SK-N-SH (cell line): ENCODE measurements around the gene RBM48. TPM values are rescaled to one million over a fixed set of nuclear protein-coding genes. Genes with fewer than 3 reads are reported as not detected.
"Not testable (repeated sequence)": the region's sequence is repeated elsewhere in the genome, so short reads cannot be mapped to it uniquely, and the experiment has no call there.

Experiments used
- CTCF ChIA-PET: fragments of 300-600, 350-600 bp; formaldehyde crosslinking; extraction: SDS; loops from one replicate; lab custom pipeline; 2021; lab: Yijun Ruan, JAX
- POLR2A ChIA-PET: fragments of 350-600 bp; sonication (Branson Sonifier 250); formaldehyde crosslinking; extraction: SDS; loops from one replicate; lab custom pipeline; 2020; ENCODE audit warnings: antibody characterized with exemption, inconsistent platforms; lab: Yijun Ruan, JAX
- DNase-seq: peaks from one replicate; pipeline ENCODE4 v3.0.0; 2012
- H2AFZ ChIP-seq: fragments of 200-600 bp; sonication (generic); 2 replicates; pipeline ENCODE4 v1.8.1; 2016; ENCODE audit warnings: antibody characterized with exemption, mild to moderate bottlenecking, low read depth
- H3F3A ChIP-seq: fragments of 200-600 bp; sonication (generic); replicated peaks from 2 replicates; pipeline ENCODE3; 2016; ENCODE audit warnings: antibody characterized with exemption, mild to moderate bottlenecking; ENCODE audit not compliant: insufficient read depth
- H3K27ac ChIP-seq, 2 experiments: fragments of 200-500 bp in 1 of 2; fragments of 200-600 bp in 1 of 2; sonication (Bioruptor generic) in 1 of 2; sonication (generic), shearing (Covaris generic) in 1 of 2; 2 replicates each; pipeline versions ENCODE4 v1.5.1 to v1.6.1; 2014 to 2016; ENCODE audit warnings: low read depth in 2 of 2, inconsistent platforms in 1 of 2, low read length in 1 of 2, mild to moderate bottlenecking in 1 of 2, mixed read lengths in 1 of 2
- H3K27me3 ChIP-seq: fragments of 200-600 bp; sonication (generic), shearing (Covaris generic); 2 replicates; pipeline ENCODE4 v1.6.1; 2016; ENCODE audit warnings: mixed run types; ENCODE audit not compliant: insufficient read depth
- H3K36me3 ChIP-seq, 2 experiments: fragments of 200-500 bp in 1 of 2; fragments of 200-600 bp in 1 of 2; sonication (Bioruptor generic) in 1 of 2; sonication (generic) in 1 of 2; replicated peaks in 1 of 2; 2 replicates each; pipeline versions ENCODE3 to v1.5.1; 2014 to 2016; ENCODE audit warnings: low read length in 1 of 2, mild to moderate bottlenecking in 1 of 2; ENCODE audit not compliant: insufficient read depth in 2 of 2, control insufficient read depth in 1 of 2
- H3K4me1 ChIP-seq, 2 experiments: fragments of 200-500 bp in 1 of 2; fragments of 200-600 bp in 1 of 2; sonication (Bioruptor generic) in 1 of 2; sonication (generic), shearing (Covaris generic) in 1 of 2; 2 replicates each; pipeline versions ENCODE4 v1.5.1 to v1.6.1; 2014 to 2016; ENCODE audit warnings: low read depth in 1 of 2, low read length in 1 of 2, mixed run types in 1 of 2; ENCODE audit not compliant: insufficient read depth in 2 of 2, control insufficient read depth in 1 of 2
- H3K4me2 ChIP-seq: fragments of 200-600 bp; sonication (generic), shearing (Covaris generic); 2 replicates; pipeline ENCODE4 v1.6.1; 2017; ENCODE audit warnings: mixed run types
- H3K4me3 ChIP-seq, 2 experiments: fragments of 200-500 bp in 1 of 2; fragments of 200-600 bp in 1 of 2; sonication (Bioruptor generic) in 1 of 2; sonication (generic), shearing (Covaris generic) in 1 of 2; 2 replicates each; pipeline versions ENCODE4 v1.5.1 to v1.8.1; 2014 to 2016; ENCODE audit warnings: low read depth in 2 of 2, inconsistent platforms in 1 of 2, low read length in 1 of 2, mild to moderate bottlenecking in 1 of 2, mixed read lengths in 1 of 2, moderate library complexity in 1 of 2
- H3K79me2 ChIP-seq: fragments of 200-600 bp; sonication (generic); 2 replicates; pipeline ENCODE4 v1.8.1; 2017; ENCODE audit warnings: mild to moderate bottlenecking; ENCODE audit not compliant: insufficient read depth
- H3K9ac ChIP-seq: fragments of 200-600 bp; sonication (generic); 2 replicates; pipeline ENCODE4 v1.6.1; 2017; ENCODE audit warnings: mixed run types
- H3K9me2 ChIP-seq: fragments of 200-600 bp; sonication (generic); 2 replicates; pipeline ENCODE4 v1.6.1; 2017; ENCODE audit warnings: mixed run types
- H3K9me3 ChIP-seq: fragments of 200-600 bp; sonication (generic); 2 replicates; pipeline ENCODE4 v1.6.1; 2017; ENCODE audit warnings: mixed run types, mild to moderate bottlenecking, moderate library complexity
- H4K20me1 ChIP-seq: fragments of 200-600 bp; sonication (generic); 2 replicates; pipeline ENCODE4 v1.6.1; 2017; ENCODE audit warnings: mild to moderate bottlenecking, mixed run types; ENCODE audit not compliant: insufficient read depth
- EZH2phosphoT487 ChIP-seq: fragments of 200-600 bp; sonication (generic); IDR thresholded peaks from 2 replicates; pipeline ENCODE4 v1.6.1; 2017; ENCODE audit warnings: low read depth, mixed run types, mild to moderate bottlenecking, antibody characterized with exemption, moderate library complexity, borderline replicate concordance
- FOSL2 ChIP-seq: IDR thresholded peaks from 2 replicates; pipeline ENCODE4 v1.4.0; 2012; ENCODE audit warnings: low read depth, mild to moderate bottlenecking, moderate library complexity, borderline replicate concordance
- GATA2 ChIP-seq: sonication (generic); formaldehyde crosslinking; IDR thresholded peaks from 2 replicates; pipeline ENCODE4 v1.5.0; 2020; ENCODE audit warnings: mild to moderate bottlenecking, missing genetic modification reagents
- NFIC ChIP-seq: IDR thresholded peaks from 2 replicates; pipeline ENCODE4 v1.4.0; 2012; ENCODE audit warnings: borderline replicate concordance
- PBX3 ChIP-seq: IDR thresholded peaks from 2 replicates; pipeline ENCODE4; 2012
- POLR2AphosphoS5 ChIP-seq: IDR thresholded peaks from 2 replicates; pipeline ENCODE4 v1.6.1; 2012; ENCODE audit warnings: low read depth, low read length
- RAD21 ChIP-seq: IDR thresholded peaks from 2 replicates; pipeline ENCODE4 v1.6.1; 2012; ENCODE audit warnings: mild to moderate bottlenecking, low read length
- REST ChIP-seq: IDR thresholded peaks from 2 replicates; pipeline ENCODE4 v1.6.1; 2012; ENCODE audit warnings: mild to moderate bottlenecking, low read depth, low read length, moderate library complexity
- RFX5 ChIP-seq: IDR thresholded peaks from 2 replicates; pipeline ENCODE4 v1.6.1; 2012; ENCODE audit warnings: mild to moderate bottlenecking, improper control_type of control experiment, low read length
- RXRA ChIP-seq: IDR thresholded peaks from 2 replicates; pipeline ENCODE4 v1.4.0; 2012; ENCODE audit warnings: low read depth, mild to moderate bottlenecking, borderline replicate concordance
- SIN3A ChIP-seq: IDR thresholded peaks from 2 replicates; pipeline ENCODE4 v1.6.1; 2012; ENCODE audit warnings: low read depth, mild to moderate bottlenecking, low read length, moderate library complexity, borderline replicate concordance
- TAF1 ChIP-seq: IDR thresholded peaks from 2 replicates; pipeline ENCODE4 v1.6.1; 2012; ENCODE audit warnings: low read depth, mild to moderate bottlenecking, low read length, moderate library complexity, borderline replicate concordance
- TEAD4 ChIP-seq: IDR thresholded peaks from 2 replicates; pipeline ENCODE4 v1.4.0; 2012; ENCODE audit warnings: mild to moderate bottlenecking, borderline replicate concordance; ENCODE audit not compliant: insufficient read depth
- YY1 ChIP-seq: IDR thresholded peaks from 2 replicates; pipeline ENCODE4 v1.4.0; 2012; ENCODE audit warnings: low read depth, mild to moderate bottlenecking
- WGBS: methylation state at CpG from one replicate; pipeline ENCODE4 v1.1.6; 2017; ENCODE audit warnings: low lambda C conversion rate; 5-methylcytosine and 5-hydroxymethylcytosine counted together
- polyA plus RNA-seq, 3 experiments: library from polyadenylated mRNA; depleted of rRNA; stranded (reverse); fragments of >200 nt; gene quantifications; 2 replicates each; pipeline ENCODE4 v1.2.3, GENCODE V29; 2012
- TF ChIP-seq, protein P1 (sequence below): fragments of 200-600 bp; sonication (generic); IDR thresholded peaks from 2 replicates; pipeline ENCODE4 v1.6.1; 2017; ENCODE audit warnings: antibody characterized with exemption, mild to moderate bottlenecking, moderate library complexity

Gene RBM48
- polyA plus RNA-seq, 1 of the 3 experiments (the other 2 are of a cell fraction) = 4.7 TPM

GRCh38 chr7:92534572-92534971 is 6.0 kb downstream of the RBM48 start:
- POLR2A ChIA-PET = no interaction called here
- peaks cover under 1 to 8% of the 10 kb centered on the region in 2 experiments; a peak in 3 of 4 replicates for H3K4me1 ChIP-seq
- H3K4me3 ChIP-seq = no peak overlapping the region
- no peak overlapping the region for H2AFZ ChIP-seq
- 81% methylated on average over 9 of the region's 9 CpGs for WGBS
- H3F3A ChIP-seq = no peaks in the 10 kb centered on the region
- DNase-seq = no peak
- no peaks in the 10 kb centered on the region for H4K20me1 ChIP-seq
- H3K9me2 ChIP-seq = no peaks in the 10 kb centered on the region
- CTCF ChIA-PET = no interaction called here
- H3K79me2 ChIP-seq = peaks cover 26% of the 10 kb centered on the region
- H3K36me3 ChIP-seq = peaks cover 81 to 85% of the 10 kb centered on the region in 2 experiments
- TF ChIP-seq PBX3 (no peak), GATA2 (no peak), NFIC (no peak), TAF1 (no peak), YY1 (no peak), RXRA (no peak), EZH2phosphoT487 (no peak), SIN3A (no peak), FOSL2 (no peak), POLR2AphosphoS5 (no peak), REST (no peak), RFX5 (no peak), TEAD4 (no peak), RAD21 (no peak)
- TF ChIP-seq, protein P1, sequence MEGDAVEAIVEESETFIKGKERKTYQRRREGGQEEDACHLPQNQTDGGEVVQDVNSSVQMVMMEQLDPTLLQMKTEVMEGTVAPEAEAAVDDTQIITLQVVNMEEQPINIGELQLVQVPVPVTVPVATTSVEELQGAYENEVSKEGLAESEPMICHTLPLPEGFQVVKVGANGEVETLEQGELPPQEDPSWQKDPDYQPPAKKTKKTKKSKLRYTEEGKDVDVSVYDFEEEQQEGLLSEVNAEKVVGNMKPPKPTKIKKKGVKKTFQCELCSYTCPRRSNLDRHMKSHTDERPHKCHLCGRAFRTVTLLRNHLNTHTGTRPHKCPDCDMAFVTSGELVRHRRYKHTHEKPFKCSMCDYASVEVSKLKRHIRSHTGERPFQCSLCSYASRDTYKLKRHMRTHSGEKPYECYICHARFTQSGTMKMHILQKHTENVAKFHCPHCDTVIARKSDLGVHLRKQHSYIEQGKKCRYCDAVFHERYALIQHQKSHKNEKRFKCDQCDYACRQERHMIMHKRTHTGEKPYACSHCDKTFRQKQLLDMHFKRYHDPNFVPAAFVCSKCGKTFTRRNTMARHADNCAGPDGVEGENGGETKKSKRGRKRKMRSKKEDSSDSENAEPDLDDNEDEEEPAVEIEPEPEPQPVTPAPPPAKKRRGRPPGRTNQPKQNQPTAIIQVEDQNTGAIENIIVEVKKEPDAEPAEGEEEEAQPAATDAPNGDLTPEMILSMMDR = no peak
- no peak overlapping the region for H3K9ac ChIP-seq
- H3K4me2 ChIP-seq = no peak overlapping the region
- no peaks in the 10 kb centered on the region for H3K9me3 ChIP-seq
- H3K27ac ChIP-seq = no peak overlapping the region
- no peaks in the 10 kb centered on the region for H3K27me3 ChIP-seq

DNA sequence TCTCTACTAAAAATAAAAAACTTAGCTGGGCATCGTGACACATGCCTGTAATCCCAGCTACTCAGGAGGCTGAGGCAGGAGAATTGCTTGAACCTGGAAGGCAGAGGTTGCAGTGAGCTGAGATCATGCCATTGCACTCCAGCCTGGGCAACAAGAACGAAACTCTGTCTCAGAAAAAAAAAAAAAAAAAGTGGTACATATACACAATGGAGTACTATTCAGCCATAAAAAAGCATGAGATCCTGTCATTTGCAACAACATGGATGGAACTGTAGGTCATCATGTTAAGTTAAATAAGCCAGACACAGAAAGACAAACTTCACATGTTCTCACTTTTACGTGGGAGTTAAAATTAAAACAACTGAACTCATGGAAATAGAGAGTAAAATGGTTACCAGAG is 14.9 kb downstream of the RBM48 start:
- H3K9me3 ChIP-seq, H3K9me2 ChIP-seq, H3K4me2 ChIP-seq, H2AFZ ChIP-seq, H3K4me1 ChIP-seq, H4K20me1 ChIP-seq, H3K4me3 ChIP-seq, H3K27me3 ChIP-seq, H3F3A ChIP-seq, POLR2A ChIA-PET, H3K27ac ChIP-seq, DNase-seq, H3K79me2 ChIP-seq, H3K9ac ChIP-seq, H3K36me3 ChIP-seq: not testable (repeated sequence)
- 53% methylated on average over 3 of the region's 3 CpGs for WGBS
- CTCF ChIA-PET = interaction anchor here (1.2 kb wide), 1 partner anchor 289 kb away, joined by 4 read pairs; no protein-coding TSS in a partner anchor

GRCh38 chr7:92545116-92545515 is 16.5 kb downstream of the RBM48 start:
- H3K9me3 ChIP-seq, H4K20me1 ChIP-seq, H3K9me2 ChIP-seq, DNase-seq, H3K4me3 ChIP-seq, POLR2A ChIA-PET, H3K79me2 ChIP-seq, H3K4me1 ChIP-seq, H3F3A ChIP-seq, H3K27me3 ChIP-seq, H3K27ac ChIP-seq, H3K36me3 ChIP-seq, H2AFZ ChIP-seq, H3K4me2 ChIP-seq, H3K9ac ChIP-seq, CTCF ChIA-PET: not testable (repeated sequence)
- WGBS = no CpG with 5 or more reads among the region's 30 CpGs
